ENCODE data around the gene GRHL1.
"Not testable (repeated sequence)": the region's sequence is repeated elsewhere in the genome, so short reads cannot be mapped to it uniquely, and the experiment has no call there.

Gene GRHL1

DNA sequence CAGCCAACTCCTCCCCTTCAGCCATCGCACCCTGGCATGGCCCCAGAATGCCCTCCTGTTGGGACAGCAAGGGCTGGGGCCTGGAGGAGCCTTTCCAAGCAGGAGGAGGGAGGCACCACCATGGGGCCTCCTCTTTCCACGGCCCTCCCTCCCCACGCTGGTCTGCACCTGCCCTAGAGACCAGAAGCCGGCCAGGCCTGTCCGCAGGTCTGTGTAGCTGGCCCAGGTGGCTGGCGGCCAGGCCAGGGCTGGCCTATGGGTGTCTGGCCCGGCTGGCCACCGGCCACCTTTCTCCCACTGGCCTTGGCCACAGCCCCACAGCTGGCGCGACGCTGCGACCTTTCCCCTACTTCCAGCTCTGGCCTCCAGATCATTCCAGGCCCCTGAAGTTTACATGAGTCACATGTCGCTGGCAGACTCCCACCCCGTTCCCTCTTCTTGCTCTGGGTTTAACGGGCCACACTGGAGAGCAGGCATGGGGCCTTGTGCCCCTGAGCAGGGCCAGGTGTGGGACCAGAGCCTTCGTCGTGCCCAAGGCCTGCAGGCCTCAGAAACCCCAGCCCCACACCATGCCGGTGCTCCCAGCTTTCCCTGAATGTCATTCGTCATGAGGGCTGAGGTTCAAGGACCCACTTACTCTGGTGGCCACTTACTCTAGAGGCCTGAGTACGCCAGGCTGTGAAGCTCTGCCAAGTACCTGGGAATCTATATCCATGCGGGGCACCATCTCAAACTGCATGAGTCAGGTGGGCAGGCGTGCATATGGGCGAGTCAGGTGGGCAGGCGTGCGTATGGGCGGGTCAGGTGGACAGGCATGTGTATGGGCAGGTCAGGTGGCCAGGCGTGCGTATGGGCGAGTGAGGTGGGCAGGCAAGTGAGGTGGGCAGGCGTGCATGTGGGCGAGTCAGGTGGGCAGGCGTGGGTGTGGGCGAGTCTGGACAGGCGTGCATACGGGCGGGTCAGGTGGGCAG is 58.6 kb downstream of the GRHL1 start:
- DNase-seq (ENCODE audit: low read depth, low spot score), result no peak

GRCh38 chr2:10010861-10011605 is 59.5 kb downstream of the GRHL1 start:
- not testable (repeated sequence) for DNase-seq (ENCODE audit: low read depth, low spot score)

GRCh38 chr2:10011606-10012325 is 60.3 kb downstream of the GRHL1 start:
- not testable (repeated sequence) for DNase-seq (ENCODE audit: low read depth, low spot score)

DNA sequence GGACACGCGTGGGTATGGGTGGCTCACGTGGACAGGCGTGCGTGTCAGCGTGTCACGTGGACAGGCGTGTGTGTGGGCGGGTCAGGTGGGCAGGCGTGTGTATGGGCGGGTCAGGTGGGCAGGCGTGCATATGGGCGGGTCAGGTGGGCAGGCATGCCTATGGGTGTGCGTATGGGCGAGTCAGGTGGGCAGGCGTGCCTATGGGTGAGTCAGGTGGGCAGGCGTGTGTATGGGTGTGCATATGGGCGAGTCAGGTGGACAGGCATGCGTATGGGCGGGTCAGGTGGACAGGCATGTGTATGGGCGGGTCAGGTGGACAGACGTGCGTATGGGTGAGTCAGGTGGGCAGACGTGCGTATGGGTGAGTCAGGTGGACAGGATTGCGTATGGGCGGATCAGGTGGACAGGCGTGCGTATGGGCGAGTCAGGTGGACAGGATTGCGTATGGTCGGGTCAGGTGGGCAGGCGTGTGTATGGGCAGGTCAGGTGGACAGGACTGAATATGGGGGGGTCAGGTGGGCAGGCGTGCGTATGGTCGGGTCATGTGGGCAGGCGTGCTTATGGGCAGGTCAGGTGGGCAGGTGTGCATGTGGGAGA is 61.0 kb downstream of the GRHL1 start:
- DNase-seq (ENCODE audit: low read depth, low spot score), result not testable (repeated sequence)

DNA sequence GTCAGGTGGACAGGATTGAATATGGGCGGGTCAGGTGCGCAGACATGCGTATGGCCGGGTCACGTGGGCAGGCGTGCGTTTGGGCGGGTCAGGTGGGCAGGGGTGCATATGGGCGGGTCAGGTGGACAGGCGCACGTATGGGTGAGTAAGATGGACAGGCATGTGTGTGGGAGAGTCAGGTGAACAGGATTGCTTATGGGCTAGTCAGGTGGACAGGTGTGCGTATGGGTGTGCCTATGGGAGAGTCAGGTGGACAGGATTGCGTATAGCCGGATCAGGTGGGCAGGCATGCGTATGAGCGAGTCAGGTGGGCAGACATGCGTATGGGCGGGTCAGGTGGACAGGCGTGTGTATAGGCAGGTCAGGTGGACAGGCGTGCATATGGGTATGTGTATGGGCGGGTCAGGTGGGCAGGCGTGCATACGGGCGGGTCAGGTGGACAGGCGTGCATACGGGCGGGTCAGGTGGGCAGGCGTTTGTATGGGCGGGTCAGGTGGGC is 61.5 kb downstream of the GRHL1 start:
- no peak for DNase-seq (ENCODE audit: low read depth, low spot score)

DNA sequence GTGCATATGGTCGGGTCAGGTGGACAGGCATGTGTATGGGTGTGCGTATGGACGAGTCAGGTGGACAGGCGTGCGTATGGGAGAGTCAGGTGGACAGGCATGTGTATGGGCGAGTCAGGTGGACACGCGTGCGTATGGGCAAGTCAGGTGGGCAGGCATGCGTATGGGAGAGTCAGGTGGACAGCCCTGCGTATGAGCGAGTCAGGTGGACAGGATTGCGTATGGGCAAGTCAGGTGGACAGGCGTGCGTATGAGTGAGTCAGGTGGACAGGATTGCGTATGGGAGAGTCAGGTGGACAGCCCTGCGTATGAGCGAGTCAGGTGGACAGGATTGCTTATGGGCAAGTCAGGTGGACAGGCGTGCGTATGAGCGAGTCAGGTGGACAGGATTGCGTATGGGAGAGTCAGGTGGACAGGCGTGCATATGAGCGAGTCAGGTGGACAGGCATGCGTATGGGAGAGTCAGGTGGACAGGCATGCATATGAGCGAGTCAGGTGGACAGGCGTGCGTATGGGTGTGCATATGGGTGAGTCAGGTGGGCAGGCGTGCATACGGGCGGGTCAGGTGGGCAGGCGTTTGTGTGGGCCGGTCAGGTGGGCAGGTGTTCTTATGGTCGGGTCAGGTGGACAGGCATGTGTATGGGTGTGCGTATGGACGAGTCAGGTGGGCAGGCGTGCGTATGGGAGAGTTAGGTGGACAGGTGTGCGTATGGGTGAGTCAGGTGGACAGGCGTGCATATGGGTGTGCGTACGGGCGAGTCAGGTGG is 62.3 kb downstream of the GRHL1 start:
- DNase-seq (ENCODE audit: low read depth, low spot score), result not testable (repeated sequence)

GRCh38 chr2:10014418-10015190 is 63.1 kb downstream of the GRHL1 start:
- DNase-seq (ENCODE audit: low read depth, low spot score), result no peak

GRCh38 chr2:10015376-10015989 is 64.0 kb downstream of the GRHL1 start:
- not testable (repeated sequence) for DNase-seq (ENCODE audit: low read depth, low spot score)

DNA sequence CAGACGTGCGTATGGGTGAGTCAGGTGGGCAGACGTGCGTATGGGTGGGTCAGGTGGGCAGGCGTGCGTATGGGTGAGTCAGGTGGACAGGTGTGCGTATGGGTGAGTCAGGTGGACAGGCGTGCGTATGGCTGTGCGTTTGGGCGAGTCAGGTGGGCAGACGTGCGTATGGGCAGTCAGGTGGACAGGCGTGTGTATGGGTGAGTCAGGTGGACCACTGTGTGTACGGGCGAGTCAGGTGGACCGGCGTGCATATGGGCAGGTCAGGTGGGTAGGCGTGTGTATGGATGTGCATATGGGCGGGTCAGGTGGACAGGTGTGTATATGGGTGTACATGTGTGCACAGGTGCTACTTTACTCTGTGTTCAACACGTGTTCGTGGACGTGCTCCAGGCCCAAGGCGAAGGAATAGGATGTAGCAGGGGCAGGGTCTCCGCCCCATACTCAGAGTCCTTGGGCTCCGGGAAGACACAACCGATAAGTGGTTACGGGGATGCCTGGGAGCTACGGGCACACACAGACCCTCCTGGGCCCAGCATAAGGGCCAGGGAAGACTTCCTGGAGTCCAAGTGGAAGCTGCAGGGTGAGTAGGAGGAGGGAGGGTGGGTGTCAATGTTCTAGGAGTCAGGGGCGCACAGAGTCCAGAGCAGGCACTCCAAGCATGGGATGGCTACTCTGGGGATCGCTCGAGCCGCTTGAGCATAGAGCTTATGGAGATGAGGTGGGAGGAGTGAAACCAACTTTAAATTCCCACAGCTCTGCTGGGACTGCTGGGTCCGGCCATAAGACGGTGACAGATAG is 64.7 kb downstream of the GRHL1 start:
- DNase-seq (ENCODE audit: low read depth, low spot score), result no peak

GRCh38 chr2:10016802-10017258 is 65.3 kb downstream of the GRHL1 start:
- DNase-seq (ENCODE audit: low read depth, low spot score), result no peak

DNA sequence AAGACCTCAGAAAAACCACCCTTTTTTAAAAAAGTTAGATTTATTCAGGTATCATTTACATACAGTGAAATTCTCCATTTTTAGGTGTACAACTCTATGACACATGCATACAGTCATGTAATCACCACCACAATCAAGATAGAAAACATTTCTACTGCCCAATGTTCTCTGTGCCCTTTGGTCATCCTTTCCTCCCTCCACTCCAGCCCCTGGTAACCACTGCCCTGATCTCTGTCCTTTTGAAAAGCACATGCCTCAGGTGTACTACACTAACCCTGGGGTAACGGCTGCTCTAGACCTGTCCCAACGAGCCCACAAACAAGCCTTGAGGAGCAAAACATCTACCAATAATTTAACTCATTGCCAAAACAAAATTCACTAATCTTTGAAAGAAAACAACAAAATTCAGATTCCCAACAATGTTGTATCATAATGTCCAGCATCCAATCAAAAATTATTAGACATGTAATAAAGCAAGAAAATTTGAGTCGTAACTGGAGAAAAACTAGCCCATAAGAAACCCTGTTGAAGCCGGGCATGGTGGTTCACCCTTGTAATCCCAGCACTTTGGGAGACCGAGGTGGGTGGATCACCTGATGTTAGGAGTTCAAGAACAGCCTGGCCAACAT is 65.9 kb downstream of the GRHL1 start:
- no peak for DNase-seq (ENCODE audit: low read depth, low spot score)

- DNase-seq (ENCODE audit: low read depth, low spot score), result no peak
Measured at GRCh38 chr2:10019174-10019573, 67.7 kb downstream of the GRHL1 start.

DNA sequence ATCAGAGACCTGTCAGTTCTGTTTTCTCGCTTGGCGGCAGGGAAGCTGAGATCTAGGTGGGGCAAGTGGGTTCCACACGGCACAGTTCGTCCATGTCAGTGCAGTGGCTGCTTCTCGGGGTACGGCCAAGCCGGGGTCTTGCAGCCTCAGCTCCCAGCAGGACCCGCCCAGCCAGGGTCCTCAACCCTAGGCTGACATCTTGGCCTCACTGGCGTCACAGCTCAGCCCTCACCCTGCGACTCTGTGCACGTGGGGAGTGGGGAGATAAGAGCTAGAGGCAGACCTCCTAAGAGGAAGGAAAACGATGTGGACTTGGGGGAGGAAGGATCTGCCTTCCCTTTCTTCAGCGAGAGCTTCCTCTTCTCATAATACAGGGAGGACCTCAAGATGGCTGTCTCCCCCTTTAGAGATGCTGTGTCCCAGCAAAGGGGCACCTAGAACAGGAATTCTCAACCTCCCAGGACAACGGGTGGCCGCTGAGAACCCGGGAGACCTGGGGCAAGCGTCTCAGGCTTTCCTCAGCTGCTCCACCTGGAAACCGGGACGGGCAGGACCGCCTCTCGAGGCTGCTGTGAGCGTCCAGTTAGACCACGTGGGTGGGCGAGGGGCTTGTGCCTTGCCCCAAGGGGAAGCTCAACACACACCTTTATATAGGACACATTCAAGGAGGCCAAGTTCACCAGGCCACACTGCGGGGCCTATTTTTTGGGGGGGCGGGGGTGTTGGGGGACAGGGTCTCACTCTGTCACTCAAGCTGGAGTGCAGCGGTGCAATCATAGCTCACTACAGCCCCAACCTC is 68.3 kb downstream of the GRHL1 start:
- DNase-seq (ENCODE audit: low read depth, low spot score), result no peak

DNA sequence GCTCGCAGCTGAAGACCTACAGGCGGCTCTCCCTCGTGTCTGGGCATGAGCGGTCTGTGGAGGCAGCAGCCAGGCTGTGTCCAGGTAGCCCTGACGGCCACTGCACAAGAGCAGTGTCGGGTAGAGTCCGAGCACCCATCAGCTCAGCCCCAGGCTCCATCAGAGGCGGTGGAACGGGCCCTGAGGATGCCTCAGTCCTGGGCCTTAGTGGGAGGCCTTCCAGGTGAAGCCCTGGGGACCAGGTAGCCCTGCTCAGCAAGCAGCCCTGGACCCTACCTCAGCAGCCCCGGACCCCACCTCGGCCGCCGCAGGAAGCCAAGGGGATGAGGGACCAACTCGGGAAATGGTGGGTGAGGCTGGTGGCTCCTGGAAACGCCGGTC is 70.5 kb downstream of the GRHL1 start:
- DNase-seq (ENCODE audit: low read depth, low spot score), result no peak

DNA sequence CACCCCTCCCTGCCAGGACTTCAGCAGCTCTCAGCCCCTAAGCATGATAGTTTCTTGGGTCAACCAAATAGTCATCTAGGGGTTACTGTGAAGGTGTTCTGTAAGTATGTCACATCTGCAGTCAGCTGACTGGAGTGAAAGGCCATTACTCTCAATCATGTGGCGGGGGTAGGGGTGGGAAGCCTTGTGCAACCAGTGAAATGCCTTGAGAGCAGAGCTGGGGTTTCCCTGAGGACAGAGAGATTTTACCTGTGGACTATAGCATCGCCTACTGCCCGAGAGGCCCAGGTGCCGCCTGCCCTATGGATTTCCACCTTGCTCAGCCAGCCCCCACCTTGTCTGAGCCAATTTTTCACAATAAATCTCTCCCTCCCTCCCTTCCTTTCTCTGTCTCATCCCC is 71.0 kb downstream of the GRHL1 start:
- no peak for DNase-seq (ENCODE audit: low read depth, low spot score)

DNA sequence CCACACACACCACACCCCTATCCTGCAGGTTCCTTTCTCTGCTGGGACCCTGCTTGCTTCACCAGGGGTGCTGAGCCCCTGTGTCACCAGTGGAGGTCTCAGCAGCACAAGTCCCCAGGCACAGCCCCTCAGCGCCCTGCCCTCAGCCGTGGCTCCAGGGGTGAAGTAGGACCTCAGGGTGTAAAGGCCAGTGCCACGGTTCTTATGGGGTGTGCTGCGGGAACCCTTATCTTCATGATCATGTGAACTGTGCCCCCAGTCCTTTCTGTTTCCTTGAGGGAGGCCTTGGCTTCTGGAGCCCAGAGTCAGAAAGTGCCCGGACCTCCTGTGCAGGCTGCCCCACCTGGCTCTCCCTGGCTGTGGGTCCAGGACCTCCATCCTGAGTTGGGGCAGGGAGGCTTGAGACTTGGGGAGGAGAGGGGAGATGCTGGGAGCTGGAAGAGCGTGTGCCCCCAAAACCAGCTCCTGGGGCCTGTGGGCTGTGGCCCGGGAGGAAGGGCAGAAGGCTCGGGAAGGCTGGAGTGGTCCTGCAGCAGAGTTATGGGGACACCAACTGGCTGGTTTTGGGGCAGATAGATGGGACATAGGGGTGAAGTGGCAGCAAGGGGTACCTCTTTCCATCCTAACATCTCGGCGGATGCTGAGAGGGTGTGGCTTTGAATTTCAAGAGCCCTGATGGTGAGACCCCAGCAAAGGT is 71.6 kb downstream of the GRHL1 start:
- DNase-seq (ENCODE audit: low read depth, low spot score), result no peak
